DMS 273 (cell line): ENCODE data around the gene PSMB8.

Experiments used
- DNase-seq: peaks from one replicate; lab custom pipeline; 2025; ENCODE audit not compliant: unreplicated experiment; lab: John Stamatoyannopoulos, UW

PSMB8 gene

GRCh38 chr6:32799740-32800139, 44.1 kb downstream of the PSMB8 start:
- no peak for DNase-seq

GRCh38 chr6:32799168-32799567, 44.7 kb downstream of the PSMB8 start:
- DNase-seq = no peak

- peak; percentile 82 for DNase-seq
Observed at GRCh38 chr6:32796848-32797776, 46.7 kb downstream of the PSMB8 start.

GRCh38 chr6:32794510-32794909, 49.3 kb downstream of the PSMB8 start:
- DNase-seq = no peak

GRCh38 chr6:32792901-32793435, 50.9 kb downstream of the PSMB8 start:
- DNase-seq = no peak
